ENCODE data around the gene AGT. TPM values are rescaled to one million over a fixed set of nuclear protein-coding genes. Genes with fewer than 3 reads are reported as not detected.
A peak's percentile ranks its signal among the peaks of the same experiment; 100 is the strongest.

AGT gene
- total and polyA plus RNA-seq, 2 donors from 2014 or later = 30.1 to 65.1 TPM

DNA sequence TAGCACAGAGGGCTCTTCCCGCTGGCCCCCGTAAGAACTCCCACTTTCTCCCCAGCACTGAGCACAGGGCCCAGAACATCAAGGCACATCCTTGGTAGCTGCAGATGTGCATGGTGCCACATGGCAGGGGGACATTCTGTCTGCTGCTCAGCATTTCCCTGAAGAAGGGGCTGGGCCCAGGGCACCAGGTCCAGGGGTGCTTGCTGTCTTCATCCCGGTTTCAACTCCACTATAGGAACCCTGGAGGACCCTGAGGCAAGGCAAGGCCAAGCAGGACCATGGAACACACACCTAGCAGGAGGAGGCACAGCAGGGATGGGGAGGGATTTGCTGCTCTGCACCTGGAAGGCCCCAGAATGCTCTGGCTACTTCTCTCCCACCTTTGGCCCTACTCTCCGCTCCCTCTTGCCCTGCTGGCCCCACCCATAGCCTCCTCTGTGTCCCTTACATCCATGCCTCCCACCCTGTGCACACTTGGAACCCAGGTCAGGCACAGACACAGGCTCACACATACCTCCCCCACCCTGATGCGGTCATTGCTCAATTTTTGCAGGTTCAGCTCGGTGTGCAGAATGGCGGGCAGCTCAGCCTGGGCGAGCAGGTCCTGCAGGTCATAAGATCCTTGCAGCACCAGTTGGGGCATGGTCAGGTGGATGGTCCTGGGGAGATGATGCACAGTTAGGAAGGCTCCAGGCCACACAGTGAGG is 10.1 kb downstream of the AGT start:
- intact Hi-C loops (cut with DNase I) = no loop called here
- H3K4me3 ChIP-seq (ENCODE audit: low read length in 3 of 3) = no peak overlapping the region
- H3K27me3 ChIP-seq (ENCODE audit: control insufficient read depth, insufficient read depth, low read length) = no peaks in the 10 kb centered on the region
- H3K9ac ChIP-seq (ENCODE audit: low read length in 3 of 3) = no peak overlapping the region
- no peaks in the 10 kb centered on the region for H3K36me3 ChIP-seq (ENCODE audit: control insufficient read depth in 2 of 3, insufficient read depth in 3 of 3, low read length in 3 of 3)
- FAIRE-seq (no peak), DNase-seq (no peak)
- no peaks in the 10 kb centered on the region for H3K4me1 ChIP-seq (ENCODE audit: control insufficient read depth in 2 of 3, insufficient read depth in 2 of 3, low read depth in 1 of 3, low read length in 3 of 3)
- no peak overlapping the region for H3K27ac ChIP-seq (ENCODE audit: low read depth in 2 of 2, low read length in 2 of 2)
- H3K9me3 ChIP-seq (ENCODE audit: control insufficient read depth in 2 of 3, insufficient read depth in 1 of 3, low read length in 3 of 3) = no peaks in the 10 kb centered on the region
- TF ChIP-seq, protein P1, sequence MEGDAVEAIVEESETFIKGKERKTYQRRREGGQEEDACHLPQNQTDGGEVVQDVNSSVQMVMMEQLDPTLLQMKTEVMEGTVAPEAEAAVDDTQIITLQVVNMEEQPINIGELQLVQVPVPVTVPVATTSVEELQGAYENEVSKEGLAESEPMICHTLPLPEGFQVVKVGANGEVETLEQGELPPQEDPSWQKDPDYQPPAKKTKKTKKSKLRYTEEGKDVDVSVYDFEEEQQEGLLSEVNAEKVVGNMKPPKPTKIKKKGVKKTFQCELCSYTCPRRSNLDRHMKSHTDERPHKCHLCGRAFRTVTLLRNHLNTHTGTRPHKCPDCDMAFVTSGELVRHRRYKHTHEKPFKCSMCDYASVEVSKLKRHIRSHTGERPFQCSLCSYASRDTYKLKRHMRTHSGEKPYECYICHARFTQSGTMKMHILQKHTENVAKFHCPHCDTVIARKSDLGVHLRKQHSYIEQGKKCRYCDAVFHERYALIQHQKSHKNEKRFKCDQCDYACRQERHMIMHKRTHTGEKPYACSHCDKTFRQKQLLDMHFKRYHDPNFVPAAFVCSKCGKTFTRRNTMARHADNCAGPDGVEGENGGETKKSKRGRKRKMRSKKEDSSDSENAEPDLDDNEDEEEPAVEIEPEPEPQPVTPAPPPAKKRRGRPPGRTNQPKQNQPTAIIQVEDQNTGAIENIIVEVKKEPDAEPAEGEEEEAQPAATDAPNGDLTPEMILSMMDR (IDR thresholded peaks at IDR 0.05; ENCODE audit: borderline replicate concordance, extremely low read depth, insufficient read depth) = no peak

DNA sequence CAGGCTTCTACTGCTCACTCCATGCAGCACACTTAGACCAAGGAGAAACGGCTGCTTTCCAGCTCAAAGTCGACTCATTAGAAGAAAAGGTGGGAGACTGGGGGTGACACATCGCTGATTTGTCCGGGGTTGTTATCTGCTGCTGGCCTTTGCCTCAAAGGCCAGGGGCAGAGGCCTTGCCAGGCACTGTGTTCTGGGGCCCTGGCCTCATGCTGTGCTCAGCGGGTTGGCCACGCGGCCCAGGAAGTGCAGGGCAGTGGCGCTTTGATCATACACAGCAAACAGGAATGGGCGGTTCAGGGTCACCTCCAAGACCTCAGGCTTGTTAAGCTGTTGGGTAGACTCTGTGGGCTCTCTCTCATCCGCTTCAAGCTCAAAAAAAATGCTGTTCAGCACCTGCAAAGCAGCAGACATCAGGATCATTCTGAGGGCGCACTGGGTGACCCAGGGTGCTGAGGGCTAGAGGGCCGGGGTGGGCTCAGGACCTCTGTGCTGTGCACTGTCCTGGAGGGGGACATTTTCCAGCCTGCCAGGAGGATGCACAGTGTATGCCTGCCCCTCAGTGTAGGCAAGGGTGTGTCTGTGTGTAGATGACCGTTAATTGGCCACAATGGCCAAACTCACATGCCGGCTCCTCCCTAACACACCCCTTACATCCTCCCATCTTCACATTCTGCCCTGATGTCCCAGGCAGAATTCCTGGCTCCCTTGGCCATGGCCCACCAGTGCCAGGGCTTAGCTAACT is 10.8 kb downstream of the AGT start:
- FAIRE-seq (no peak), DNase-seq (peak in 4 of 5 donors; percentile 61 to 76 (median 68))
- Histone ChIP-seq H3K4me1 (ENCODE audit: control insufficient read depth in 2 of 3, insufficient read depth in 2 of 3, low read depth in 1 of 3, low read length in 3 of 3) (no peaks in the 10 kb centered on the region), H3K27me3 (ENCODE audit: control insufficient read depth, insufficient read depth, low read length) (no peaks in the 10 kb centered on the region), H3K4me3 (ENCODE audit: low read length in 3 of 3) (no peak overlapping the region), H3K9ac (ENCODE audit: low read length in 3 of 3) (no peak overlapping the region), H3K9me3 (ENCODE audit: control insufficient read depth in 2 of 3, insufficient read depth in 1 of 3, low read length in 3 of 3) (no peaks in the 10 kb centered on the region), H3K27ac (ENCODE audit: low read depth in 2 of 2, low read length in 2 of 2) (no peak overlapping the region), H3K36me3 (ENCODE audit: control insufficient read depth in 2 of 3, insufficient read depth in 3 of 3, low read length in 3 of 3) (no peaks in the 10 kb centered on the region)
- intact Hi-C loops (cut with DNase I) = no loop called here
- TF ChIP-seq, protein P1 (IDR thresholded peaks at IDR 0.05; ENCODE audit: borderline replicate concordance, extremely low read depth, insufficient read depth) = no peak

GRCh38 chr1:230701895-230702768 is 11.8 kb downstream of the AGT start:
- H3K27ac ChIP-seq (ENCODE audit: low read depth in 2 of 2, low read length in 2 of 2) = no peak overlapping the region

More at GRCh38 chr1:230701895-230702768, 11.8 kb downstream of the AGT start:
- no peak for DNase-seq
- no peak for FAIRE-seq
- Histone ChIP-seq H3K9ac (ENCODE audit: low read length in 3 of 3) (no peak overlapping the region), H3K36me3 (ENCODE audit: control insufficient read depth in 2 of 3, insufficient read depth in 3 of 3, low read length in 3 of 3) (no peaks in the 10 kb centered on the region), H3K27me3 (ENCODE audit: control insufficient read depth, insufficient read depth, low read length) (no peaks in the 10 kb centered on the region), H3K9me3 (ENCODE audit: control insufficient read depth in 2 of 3, insufficient read depth in 1 of 3, low read length in 3 of 3) (no peaks in the 10 kb centered on the region), H3K4me3 (ENCODE audit: low read length in 3 of 3) (no peak overlapping the region), H3K4me1 (ENCODE audit: control insufficient read depth in 2 of 3, insufficient read depth in 2 of 3, low read depth in 1 of 3, low read length in 3 of 3) (no peaks in the 10 kb centered on the region)
- TF ChIP-seq, protein P1 (IDR thresholded peaks at IDR 0.05; ENCODE audit: borderline replicate concordance, extremely low read depth, insufficient read depth) = no peak
- intact Hi-C loops (cut with DNase I) = no loop called here
